PFSK-1 (cell line): Measurements from ENCODE around the gene NPFF.

Source experiments
- POLR2AphosphoS5 ChIP-seq: IDR thresholded peaks from 2 replicates; pipeline ENCODE4 v1.6.1; 2012; ENCODE audit warnings: low read depth, mild to moderate bottlenecking, control low read depth, low read length, moderate library complexity
- SIN3A ChIP-seq: IDR thresholded peaks from 2 replicates; pipeline ENCODE4 v1.6.1; 2012; ENCODE audit warnings: mild to moderate bottlenecking, low read length, moderate library complexity, borderline replicate concordance; ENCODE audit not compliant: insufficient read depth
- TF ChIP-seq, protein P1 (sequence below), 2 experiments: IDR thresholded peaks; 2 replicates each; pipeline versions ENCODE4 v1.6.1 to v1.8.0; 2011 to 2012; ENCODE audit warnings: low read depth in 2 of 2, low read length in 2 of 2, control low read depth in 1 of 2, inconsistent platforms in 1 of 2, mild to moderate bottlenecking in 1 of 2, moderate library complexity in 1 of 2; ENCODE audit not compliant: insufficient read depth in 1 of 2

DNA sequence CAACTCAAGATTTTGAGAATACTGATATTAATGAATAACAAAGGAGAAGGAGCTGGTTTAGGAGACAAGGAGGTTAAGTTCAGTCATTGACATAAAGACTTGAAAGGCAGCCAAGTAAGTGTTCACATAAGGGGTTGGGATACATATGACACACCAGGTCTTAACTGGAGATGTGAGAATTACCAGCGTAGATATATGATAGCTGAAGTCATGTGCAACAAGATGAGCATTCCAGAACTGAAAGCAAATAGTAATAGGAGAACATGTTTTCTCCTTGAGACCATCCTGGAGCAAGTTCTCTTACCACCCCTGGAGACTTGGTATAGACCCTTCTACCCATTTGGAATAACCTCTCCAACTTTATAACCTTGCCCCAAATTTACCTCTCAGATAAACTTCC is 43.3 kb upstream of the NPFF start:
- no peak for TF ChIP-seq POLR2AphosphoS5
- TF ChIP-seq SIN3A = no peak
- TF ChIP-seq, protein P1, sequence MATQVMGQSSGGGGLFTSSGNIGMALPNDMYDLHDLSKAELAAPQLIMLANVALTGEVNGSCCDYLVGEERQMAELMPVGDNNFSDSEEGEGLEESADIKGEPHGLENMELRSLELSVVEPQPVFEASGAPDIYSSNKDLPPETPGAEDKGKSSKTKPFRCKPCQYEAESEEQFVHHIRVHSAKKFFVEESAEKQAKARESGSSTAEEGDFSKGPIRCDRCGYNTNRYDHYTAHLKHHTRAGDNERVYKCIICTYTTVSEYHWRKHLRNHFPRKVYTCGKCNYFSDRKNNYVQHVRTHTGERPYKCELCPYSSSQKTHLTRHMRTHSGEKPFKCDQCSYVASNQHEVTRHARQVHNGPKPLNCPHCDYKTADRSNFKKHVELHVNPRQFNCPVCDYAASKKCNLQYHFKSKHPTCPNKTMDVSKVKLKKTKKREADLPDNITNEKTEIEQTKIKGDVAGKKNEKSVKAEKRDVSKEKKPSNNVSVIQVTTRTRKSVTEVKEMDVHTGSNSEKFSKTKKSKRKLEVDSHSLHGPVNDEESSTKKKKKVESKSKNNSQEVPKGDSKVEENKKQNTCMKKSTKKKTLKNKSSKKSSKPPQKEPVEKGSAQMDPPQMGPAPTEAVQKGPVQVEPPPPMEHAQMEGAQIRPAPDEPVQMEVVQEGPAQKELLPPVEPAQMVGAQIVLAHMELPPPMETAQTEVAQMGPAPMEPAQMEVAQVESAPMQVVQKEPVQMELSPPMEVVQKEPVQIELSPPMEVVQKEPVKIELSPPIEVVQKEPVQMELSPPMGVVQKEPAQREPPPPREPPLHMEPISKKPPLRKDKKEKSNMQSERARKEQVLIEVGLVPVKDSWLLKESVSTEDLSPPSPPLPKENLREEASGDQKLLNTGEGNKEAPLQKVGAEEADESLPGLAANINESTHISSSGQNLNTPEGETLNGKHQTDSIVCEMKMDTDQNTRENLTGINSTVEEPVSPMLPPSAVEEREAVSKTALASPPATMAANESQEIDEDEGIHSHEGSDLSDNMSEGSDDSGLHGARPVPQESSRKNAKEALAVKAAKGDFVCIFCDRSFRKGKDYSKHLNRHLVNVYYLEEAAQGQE (IDR thresholded peaks at IDR 0.05; ENCODE audit: insufficient read depth in 1 of 2, low read depth in 2 of 2, low read length in 2 of 2) = no peak
